PC-3 (cell line): ENCODE measurements around the gene DRC3. TPM values are rescaled to one million over a fixed set of nuclear protein-coding genes. Genes with fewer than 3 reads are reported as not detected.

Experiments
- ATAC-seq: fragments of 200-7000 bp; cut with Tn5 transposase; 2 replicates; pipeline ENCODE4 v1.9.1; 2020; ENCODE audit warnings: mild to moderate bottlenecking, moderate library complexity
- BruUV-seq: library from RNA; stranded (reverse); fragments of 400-500 nt; replicated peaks from 2 replicates; lab custom pipeline; 2021; lab: Mats Ljungman, UMichigan
- CTCF ChIA-PET: fragments of 300-600 bp; sonication (Branson Sonifier 250); formaldehyde crosslinking; loops from one replicate; lab custom pipeline; 2022; ENCODE audit warnings: antibody characterized with exemption; lab: Charles Lee
- POLR2A ChIA-PET: fragments of 300-600 bp; sonication (Branson Sonifier 250); formaldehyde crosslinking; loops from one replicate; lab custom pipeline; 2022; ENCODE audit warnings: antibody characterized with exemption; ENCODE audit not compliant: unreplicated experiment; lab: Charles Lee
- DNase-seq: peaks from one replicate; pipeline ENCODE4 v3.0.0-alpha.2; 2015
- H2AFZ ChIP-seq: fragments of 300-600 bp; sonication (generic); 2 replicates; pipeline ENCODE4 v1.6.0; 2016; ENCODE audit warnings: antibody characterized with exemption, low read length
- H3F3A ChIP-seq: fragments of 300-600 bp; sonication (generic); one replicate; pipeline ENCODE4 v1.6.0; 2017; ENCODE audit warnings: antibody characterized with exemption, low read length, control low read depth, mild to moderate bottlenecking; ENCODE audit not compliant: unreplicated experiment
- H3K27ac ChIP-seq: fragments of 300-600 bp; sonication (generic); 2 replicates; pipeline ENCODE4 v1.5.1; 2016; ENCODE audit warnings: mild to moderate bottlenecking, low read length
- H3K27me3 ChIP-seq: fragments of 300-600 bp; sonication (generic); 2 replicates; pipeline ENCODE4 v1.6.1; 2016; ENCODE audit warnings: low read length, mixed read lengths
- H3K36me3 ChIP-seq: fragments of 300-600 bp; sonication (generic); 2 replicates; pipeline ENCODE4 v1.6.1; 2016; ENCODE audit warnings: low read depth, mixed run types, low read length, mixed read lengths
- H3K4me1 ChIP-seq: fragments of 300-600 bp; sonication (generic); 2 replicates; pipeline ENCODE4 v1.5.1; 2016; ENCODE audit warnings: low read length; ENCODE audit not compliant: insufficient read depth
- H3K4me2 ChIP-seq: fragments of 300-600 bp; sonication (generic); 2 replicates; pipeline ENCODE4 v1.6.0; 2016; ENCODE audit warnings: low read length
- H3K4me3 ChIP-seq: fragments of 300-600 bp; sonication (generic); 2 replicates; pipeline ENCODE4 v1.5.1; 2016; ENCODE audit warnings: mild to moderate bottlenecking, low read length, mixed read lengths
- H3K79me2 ChIP-seq: fragments of 300-600 bp; sonication (generic); 2 replicates; pipeline ENCODE4 v1.6.1; 2017; ENCODE audit warnings: low read length, mixed read lengths
- H3K9ac ChIP-seq: fragments of 300-600 bp; sonication (generic); 2 replicates; pipeline ENCODE4 v1.6.0; 2016; ENCODE audit warnings: mild to moderate bottlenecking, low read length
- H3K9me2 ChIP-seq: fragments of 300-600 bp; sonication (generic); replicated peaks from 2 replicates; pipeline ENCODE4 v1.6.1; 2016; ENCODE audit warnings: mixed run types, low read length, mixed read lengths
- H3K9me3 ChIP-seq: fragments of 300-600 bp; sonication (generic); 2 replicates; pipeline ENCODE4 v1.6.1; 2016; ENCODE audit warnings: low read length, mixed read lengths
- H4K20me1 ChIP-seq: fragments of 300-600 bp; sonication (generic); 2 replicates; pipeline ENCODE4 v1.6.1; 2016; ENCODE audit warnings: low read length, mixed read lengths
- CTCF ChIP-seq: fragments of 300-600 bp; sonication (generic); conservative IDR thresholded peaks from 2 replicates; pipeline ENCODE4 v1.5.1; 2017; ENCODE audit warnings: antibody characterized with exemption, low read depth, mild to moderate bottlenecking, low read length
- EZH2 ChIP-seq: fragments of 300-600 bp; sonication (generic); IDR thresholded peaks from one replicate; pipeline ENCODE4 v1.6.1; 2017; ENCODE audit warnings: antibody characterized with exemption, mild to moderate bottlenecking, low read length; ENCODE audit not compliant: unreplicated experiment
- EZH2phosphoT487 ChIP-seq: fragments of 300-600 bp; sonication (generic); IDR thresholded peaks from 2 replicates; pipeline ENCODE4 v1.6.1; 2018; ENCODE audit warnings: mild to moderate bottlenecking, antibody characterized with exemption, low read length, borderline replicate concordance
- intact Hi-C: fragments of 100-400 bp; cut with micrococcal nuclease; formaldehyde crosslinking; loops from 2 replicates; pipeline ENCODE4 v1.9.0; 2023
- total RNA-seq: library from RNA; depleted of rRNA; stranded (reverse); fragments of >200 nt; gene quantifications from 2 replicates; pipeline ENCODE4 v1.2.3, GENCODE V29; 2014

DRC3 gene
- total RNA-seq, 1 experiment from 2014 or later = 1.9 TPM

- H3K9me3 ChIP-seq = no peaks in the 10 kb centered on the region
- BruUV-seq = no TSS peak
- TF ChIP-seq EZH2 (no peak), CTCF (peak; percentile 52)
- DNase-seq = peak; percentile 61
- H3K27ac ChIP-seq = no peak overlapping the region
- intact Hi-C loops = no loop called here
- no peaks in the 10 kb centered on the region for H3K9me2 ChIP-seq
- ATAC-seq = no peak
- H3K4me1 ChIP-seq = peaks cover 25% of the 10 kb centered on the region
- POLR2A ChIA-PET = no interaction called here
- no peak overlapping the region for H3K4me2 ChIP-seq
- CTCF ChIA-PET = no interaction called here
- no peaks in the 10 kb centered on the region for H4K20me1 ChIP-seq
- no peak overlapping the region for H3K4me3 ChIP-seq
- H3K36me3 ChIP-seq = peaks cover 7% of the 10 kb centered on the region; the same call in 1 of the 2 replicates
- H2AFZ ChIP-seq = no peak overlapping the region
- H3K9ac ChIP-seq = no peak overlapping the region
- H3F3A ChIP-seq = no peaks in the 10 kb centered on the region
- no peaks in the 10 kb centered on the region for H3K27me3 ChIP-seq
- peaks cover 46% of the 10 kb centered on the region for H3K79me2 ChIP-seq
These were observed 70.8 kb downstream of the DRC3 start for GRCh38 chr17:18043491-18043890.

- Histone ChIP-seq H3K9ac (no peak overlapping the region), H3K4me2 (no peak overlapping the region), H3K36me3 (peaks cover 7% of the 10 kb centered on the region; the same call in 1 of the 2 replicates), H3K4me1 (peaks cover 25% of the 10 kb centered on the region), H2AFZ (no peak overlapping the region), H3K9me3 (no peaks in the 10 kb centered on the region), H3K79me2 (peaks cover 42% of the 10 kb centered on the region), H3K27me3 (no peaks in the 10 kb centered on the region), H3K4me3 (no peak overlapping the region), H4K20me1 (no peaks in the 10 kb centered on the region), H3F3A (no peaks in the 10 kb centered on the region), H3K9me2 (no peaks in the 10 kb centered on the region), H3K27ac (no peak overlapping the region)
- BruUV-seq = no TSS peak
- ATAC-seq = no peak
- CTCF ChIA-PET = no interaction called here
- DNase-seq = no peak
- no peak for TF ChIP-seq EZH2phosphoT487
- TF ChIP-seq CTCF = no peak
- TF ChIP-seq EZH2 = no peak
- intact Hi-C loops = no loop called here
- POLR2A ChIA-PET = no interaction called here
These were observed 71.9 kb downstream of the DRC3 start for GRCh38 chr17:18044609-18045008.

- H3F3A ChIP-seq = no peaks in the 10 kb centered on the region
- POLR2A ChIA-PET = no interaction called here
- no peak overlapping the region for H2AFZ ChIP-seq
- TF ChIP-seq CTCF (no peak), EZH2phosphoT487 (no peak), EZH2 (no peak)
- no peak overlapping the region for H3K9ac ChIP-seq
- no peak overlapping the region for H3K27ac ChIP-seq
- H3K4me2 ChIP-seq = no peak overlapping the region
- H3K4me3 ChIP-seq = no peak overlapping the region
- no peaks in the 10 kb centered on the region for H3K27me3 ChIP-seq
- CTCF ChIA-PET = no interaction called here
- H3K4me1 ChIP-seq = peaks cover 16% of the 10 kb centered on the region
- DNase-seq (no peak), ATAC-seq (no peak)
- H3K79me2 ChIP-seq = peaks cover 29% of the 10 kb centered on the region
- no peaks in the 10 kb centered on the region for H3K9me3 ChIP-seq
- BruUV-seq = no TSS peak
- H4K20me1 ChIP-seq = no peaks in the 10 kb centered on the region
- no peaks in the 10 kb centered on the region for H3K9me2 ChIP-seq
- intact Hi-C loops = no loop called here
- peaks cover 7% of the 10 kb centered on the region; the same call in 1 of the 2 replicates for H3K36me3 ChIP-seq
These were observed 73.2 kb downstream of the DRC3 start for GRCh38 chr17:18045691-18046350.
